ENCODE data around the gene NUDT21.
"Not testable (repeated sequence)": the region's sequence is repeated elsewhere in the genome, so short reads cannot be mapped to it uniquely, and the experiment has no call there.

Gene NUDT21

DNA sequence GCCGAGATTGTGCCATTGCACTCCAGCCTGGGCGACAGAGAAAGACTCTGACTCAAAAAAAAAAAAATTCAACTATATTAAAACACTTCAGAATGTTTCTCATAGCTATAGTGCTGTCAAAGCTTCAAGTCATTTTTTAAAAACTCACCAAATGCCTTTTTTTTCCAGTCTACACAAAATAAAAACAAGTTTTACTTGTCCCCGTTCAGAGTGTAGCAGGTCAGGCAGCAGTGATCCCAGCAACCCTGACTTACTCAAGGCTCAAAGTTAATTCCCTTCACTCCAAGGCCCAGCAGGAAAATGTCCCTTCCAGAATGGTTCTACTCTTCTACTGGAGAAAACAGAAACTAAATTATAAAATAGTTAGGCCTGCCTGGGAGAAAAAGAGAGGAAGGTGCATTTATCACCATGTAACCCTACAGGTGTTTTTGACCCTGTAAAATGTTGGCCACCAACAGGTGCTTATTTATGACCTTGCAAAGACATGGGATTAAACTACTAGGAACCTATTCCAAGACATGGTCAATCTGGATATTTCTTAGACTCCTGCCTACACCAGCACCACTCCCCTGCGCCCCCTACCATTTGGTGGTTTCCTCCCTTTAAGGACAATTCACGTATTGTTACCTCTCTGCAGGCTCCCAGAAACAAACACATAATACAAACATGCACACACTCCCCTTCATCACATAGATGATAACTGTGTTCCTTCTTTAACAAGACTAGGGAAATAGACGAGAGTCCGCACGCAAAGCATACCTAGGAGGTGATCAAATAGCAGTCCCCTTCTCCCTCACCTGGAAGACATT is 31.2 kb downstream of the NUDT21 start:
- in situ Hi-C loops (cut with HindIII; ENCODE audit: low sequenced_read_pairs), result no loop called here

GRCh38 chr16:56417138-56417537 is 34.0 kb downstream of the NUDT21 start:
- in situ Hi-C loops (cut with HindIII; ENCODE audit: low sequenced_read_pairs), result no loop called here

DNA sequence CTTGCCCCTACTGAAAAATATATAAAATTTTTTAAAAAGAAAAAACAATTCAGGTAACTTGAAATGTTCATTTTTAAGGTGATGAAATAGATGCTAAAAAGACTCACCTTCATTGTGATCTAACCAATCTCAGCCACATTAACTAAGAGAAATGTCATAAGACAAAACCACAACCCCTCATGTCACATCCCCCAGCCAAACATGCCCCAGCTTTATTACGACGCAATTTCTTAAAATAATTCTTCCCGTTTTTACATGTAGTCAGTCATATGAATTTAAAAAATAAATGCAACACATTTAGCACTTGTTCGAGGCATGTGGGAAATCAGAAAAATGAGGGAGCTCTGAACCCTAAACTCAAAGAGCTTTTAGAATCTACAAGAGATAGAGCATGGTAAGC is 35.3 kb downstream of the NUDT21 start:
- in situ Hi-C loops (cut with HindIII; ENCODE audit: low sequenced_read_pairs), result no loop called here

GRCh38 chr16:56414366-56414765 is 36.8 kb downstream of the NUDT21 start:
- in situ Hi-C loops (cut with HindIII; ENCODE audit: low sequenced_read_pairs), result no loop called here

GRCh38 chr16:56413381-56413780 is 37.8 kb downstream of the NUDT21 start:
- in situ Hi-C loops (cut with HindIII; ENCODE audit: low sequenced_read_pairs), result no loop called here

GRCh38 chr16:56411624-56412023 is 39.5 kb downstream of the NUDT21 start:
- in situ Hi-C loops (cut with HindIII; ENCODE audit: low sequenced_read_pairs), result no loop called here

DNA sequence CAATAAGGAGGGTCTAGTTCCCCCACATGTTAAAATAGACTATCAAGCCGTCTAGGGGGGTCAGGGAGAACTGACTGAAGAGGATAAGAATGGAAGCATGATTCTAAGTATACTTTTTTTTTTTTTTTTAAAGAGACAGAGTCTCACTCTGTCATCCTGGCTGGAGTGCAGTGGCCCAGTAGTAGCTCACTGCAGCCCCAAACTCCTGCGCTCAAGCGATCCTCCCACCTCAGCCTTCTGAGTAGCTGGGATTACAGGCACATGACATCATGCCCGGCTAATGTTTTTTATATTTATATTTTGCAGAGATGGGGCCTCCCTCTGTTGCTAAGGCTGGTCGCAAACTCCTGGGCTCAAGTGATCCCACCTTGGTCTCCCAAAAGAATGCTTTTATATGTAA is 40.0 kb downstream of the NUDT21 start:
- in situ Hi-C loops (cut with HindIII; ENCODE audit: low sequenced_read_pairs), result no loop called here

DNA sequence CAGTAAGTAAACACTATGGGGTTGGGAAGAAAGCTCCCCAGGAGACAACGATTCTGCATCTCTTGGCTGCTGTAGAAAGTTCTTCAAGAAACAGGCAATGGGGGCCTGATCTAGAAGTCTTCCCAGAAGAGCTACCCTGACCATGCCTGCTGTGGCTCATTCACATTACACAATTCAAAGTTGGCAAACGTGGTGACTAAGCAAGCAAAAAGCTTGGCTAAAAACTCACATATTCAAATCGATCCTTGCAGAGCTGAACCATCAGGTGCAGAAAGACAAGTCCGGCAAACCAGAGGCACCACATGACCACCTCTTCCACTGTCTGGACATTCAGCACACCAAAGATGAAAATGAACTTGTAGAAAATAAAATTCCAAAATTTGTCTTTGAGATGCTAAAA is 41.9 kb downstream of the NUDT21 start:
- in situ Hi-C loops (cut with HindIII; ENCODE audit: low sequenced_read_pairs), result no loop called here

GRCh38 chr16:56408379-56409098 is 42.6 kb downstream of the NUDT21 start:
- in situ Hi-C loops (cut with HindIII; ENCODE audit: low sequenced_read_pairs), result no loop called here

DNA sequence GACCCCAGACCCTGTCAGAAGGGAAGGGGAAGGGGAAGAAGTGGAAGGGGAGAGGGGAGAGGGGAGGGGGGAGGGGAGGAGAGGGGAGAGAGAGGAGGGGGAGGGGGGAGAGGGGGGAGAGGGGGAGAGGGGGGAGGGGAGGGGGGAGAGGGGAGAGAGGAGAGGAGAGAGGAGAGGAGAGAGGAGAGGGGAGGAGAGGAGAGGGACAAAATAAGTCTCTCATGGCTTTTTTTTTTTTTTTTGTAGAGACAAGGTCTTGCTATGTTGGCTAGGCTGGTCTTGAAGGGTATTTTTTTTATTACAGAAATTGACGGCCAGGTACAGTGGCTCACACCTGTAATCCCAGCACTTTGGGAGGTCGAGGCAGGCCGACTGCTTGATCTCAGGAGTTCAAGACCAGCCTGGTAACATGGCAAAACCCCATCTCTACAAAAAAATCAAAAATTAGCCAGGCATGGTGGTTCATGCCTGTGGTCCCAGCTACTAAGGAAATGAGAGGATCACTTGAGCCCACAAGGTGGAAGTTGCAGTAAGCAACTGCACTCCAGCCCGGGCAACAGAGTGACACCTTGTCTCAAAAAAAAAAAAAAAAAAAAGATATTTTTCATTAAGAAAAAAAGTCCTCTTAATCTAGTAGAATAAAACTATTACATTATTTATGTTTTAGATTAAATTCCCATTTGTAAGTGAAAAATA is 45.0 kb downstream of the NUDT21 start:
- in situ Hi-C loops (cut with HindIII; ENCODE audit: low sequenced_read_pairs), result no loop called here

- in situ Hi-C loops (cut with HindIII; ENCODE audit: low sequenced_read_pairs), result no loop called here
These were observed 49.6 kb downstream of the NUDT21 start for GRCh38 chr16:56401482-56401881.

DNA sequence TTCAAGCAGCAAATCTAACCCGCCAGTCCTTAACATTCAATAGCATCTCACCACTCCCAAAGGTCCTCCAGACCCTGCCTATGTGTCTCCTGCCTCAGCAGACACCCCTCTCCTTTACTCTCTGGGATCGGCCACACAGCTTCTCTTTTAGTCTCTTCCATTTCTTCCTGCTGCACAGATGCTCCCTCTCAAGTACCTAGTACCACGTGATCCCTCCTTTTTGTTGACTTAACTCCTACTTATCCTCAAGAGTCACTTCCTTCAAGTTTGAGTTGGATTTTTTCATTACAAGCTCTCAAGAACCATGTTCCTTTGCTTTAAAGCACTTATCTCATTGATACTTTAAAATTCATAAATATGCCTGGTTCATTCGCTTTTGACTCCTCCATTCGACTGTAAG is 50.7 kb downstream of the NUDT21 start:
- in situ Hi-C loops (cut with HindIII; ENCODE audit: low sequenced_read_pairs), result no loop called here

DNA sequence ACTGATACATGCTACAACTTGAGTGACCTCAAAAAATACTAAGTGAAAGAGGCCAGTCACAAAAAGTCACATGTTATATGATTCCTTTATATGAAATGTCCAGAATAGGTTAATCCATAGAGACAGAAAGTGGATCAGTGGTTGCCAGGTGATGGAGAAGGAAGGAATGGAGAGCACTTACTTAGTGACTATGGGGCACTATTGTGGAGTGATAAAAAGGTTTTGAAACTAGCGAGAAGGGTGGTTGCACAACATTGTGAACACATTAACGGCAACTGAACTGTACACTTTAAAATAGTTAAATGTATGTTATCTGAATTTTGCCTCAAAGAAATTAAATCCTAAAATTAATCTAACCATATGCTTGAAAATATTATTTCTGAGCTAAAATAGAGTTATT is 51.6 kb downstream of the NUDT21 start:
- in situ Hi-C loops (cut with HindIII; ENCODE audit: low sequenced_read_pairs), result no loop called here

DNA sequence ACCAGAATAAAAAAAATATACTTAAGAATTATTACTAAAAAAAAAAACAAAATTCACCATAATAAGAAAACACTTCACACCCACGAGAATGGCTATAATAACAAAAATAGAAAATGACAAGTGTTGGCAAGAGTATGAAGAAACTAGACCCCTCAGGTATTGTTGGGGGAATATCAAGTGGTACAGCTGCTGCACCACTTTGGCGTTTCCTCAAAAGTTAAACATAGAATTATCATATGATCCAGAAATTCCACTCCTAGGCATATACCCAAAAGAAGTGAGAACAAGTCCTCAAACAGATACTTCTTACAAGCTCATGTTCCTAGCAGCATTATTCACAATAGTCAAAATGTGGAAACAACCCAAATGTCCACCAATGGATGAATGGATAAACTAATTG is 52.1 kb downstream of the NUDT21 start:
- in situ Hi-C loops (cut with HindIII; ENCODE audit: low sequenced_read_pairs), result no loop called here

GRCh38 chr16:56396724-56397123 is 54.4 kb downstream of the NUDT21 start:
- in situ Hi-C loops (cut with HindIII; ENCODE audit: low sequenced_read_pairs), result not testable (repeated sequence)

DNA sequence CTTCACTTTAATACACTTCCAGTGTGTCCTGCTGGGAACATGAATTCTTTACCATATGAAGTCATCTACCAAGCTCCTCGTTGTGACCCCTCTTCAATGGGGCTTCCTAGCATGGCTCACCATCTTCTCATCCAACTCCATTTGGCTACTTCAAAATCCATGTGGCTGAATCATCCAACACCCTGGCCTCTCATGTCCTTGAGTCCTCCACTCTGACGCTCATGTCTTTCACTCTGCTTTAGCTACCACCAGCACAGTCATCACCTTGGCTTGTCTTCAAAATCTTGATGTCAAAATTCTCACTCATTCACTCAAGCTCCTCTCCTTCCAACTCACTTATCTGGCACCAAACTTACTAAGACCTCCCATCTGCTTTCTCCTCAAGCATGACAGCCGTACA is 61.6 kb downstream of the NUDT21 start:
- in situ Hi-C loops (cut with HindIII; ENCODE audit: low sequenced_read_pairs), result no loop called here

DNA sequence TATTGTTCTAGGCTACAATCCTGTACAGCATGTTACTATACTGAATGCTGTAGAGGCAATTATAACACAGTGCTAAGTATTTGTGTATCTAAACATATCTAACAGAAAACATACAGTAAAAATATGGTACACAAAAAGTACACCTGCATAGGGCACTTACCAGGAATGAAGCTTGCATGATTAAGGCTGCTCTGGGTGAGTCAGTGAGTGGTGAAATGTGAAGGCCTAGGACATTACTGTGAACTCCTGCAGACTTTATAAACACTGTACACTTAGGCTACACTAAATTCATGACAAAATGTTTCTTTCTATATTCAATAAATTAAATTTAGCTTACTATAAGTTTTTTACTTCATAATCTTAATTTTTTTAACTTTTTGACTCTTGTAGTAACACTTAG is 62.9 kb downstream of the NUDT21 start:
- in situ Hi-C loops (cut with HindIII; ENCODE audit: low sequenced_read_pairs), result no loop called here

- in situ Hi-C loops (cut with HindIII; ENCODE audit: low sequenced_read_pairs), result no loop called here
These were observed 63.7 kb downstream of the NUDT21 start for GRCh38 chr16:56387396-56387795.

GRCh38 chr16:56384074-56384721 is 66.9 kb downstream of the NUDT21 start:
- in situ Hi-C loops (cut with HindIII; ENCODE audit: low sequenced_read_pairs), result no loop called here

- in situ Hi-C loops (cut with HindIII; ENCODE audit: low sequenced_read_pairs), result no loop called here
These were observed 68.2 kb downstream of the NUDT21 start for GRCh38 chr16:56382901-56383355.

DNA sequence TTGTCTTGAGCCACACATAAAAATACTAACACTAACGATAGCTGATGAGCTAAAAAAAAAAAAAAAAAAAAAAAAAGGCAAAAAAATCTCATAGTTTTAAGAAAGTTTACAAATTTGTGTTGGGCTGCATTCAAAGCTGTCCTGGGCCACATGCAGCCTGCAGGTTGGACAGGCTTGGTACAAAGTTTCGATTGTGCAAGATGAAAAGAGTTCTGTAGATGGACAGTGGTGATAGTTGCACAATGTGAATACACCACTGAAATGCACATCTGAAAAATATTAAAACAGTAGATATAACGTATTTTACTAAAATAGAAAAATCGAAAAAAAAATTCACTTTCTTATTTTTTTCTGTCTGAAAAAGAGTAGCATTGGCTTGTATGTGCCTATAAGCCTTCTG is 68.7 kb downstream of the NUDT21 start:
- in situ Hi-C loops (cut with HindIII; ENCODE audit: low sequenced_read_pairs), result no loop called here
